Measurements from ENCODE around the gene P2RX1.
"Not testable (repeated sequence)": the region's sequence is repeated elsewhere in the genome, so short reads cannot be mapped to it uniquely, and the experiment has no call there.

The P2RX1 gene

GRCh38 chr17:3952186-3952585, 35.9 kb upstream of the P2RX1 start:
- no peak for DNase-seq (ENCODE audit: low read depth in 3 of 3, low spot score in 1 of 3)

GRCh38 chr17:3951420-3951819, 35.2 kb upstream of the P2RX1 start:
- DNase-seq (ENCODE audit: low read depth in 3 of 3, low spot score in 1 of 3): no peak

GRCh38 chr17:3951003-3951402, 34.7 kb upstream of the P2RX1 start:
- no peak for DNase-seq (ENCODE audit: low read depth in 3 of 3, low spot score in 1 of 3)

- DNase-seq (ENCODE audit: low read depth in 3 of 3, low spot score in 1 of 3): no peak
These were observed 34.3 kb upstream of the P2RX1 start for GRCh38 chr17:3950584-3950983.

- no peak for DNase-seq (ENCODE audit: low read depth in 3 of 3, low spot score in 1 of 3)
These were observed 33.2 kb upstream of the P2RX1 start for GRCh38 chr17:3949418-3949817.

GRCh38 chr17:3948551-3948950, 32.3 kb upstream of the P2RX1 start:
- DNase-seq (ENCODE audit: low read depth in 3 of 3, low spot score in 1 of 3): not testable (repeated sequence)

- no peak for DNase-seq (ENCODE audit: low read depth in 3 of 3, low spot score in 1 of 3)
These were observed 31.1 kb upstream of the P2RX1 start for GRCh38 chr17:3947318-3947810.

GRCh38 chr17:3946711-3947235, 30.5 kb upstream of the P2RX1 start:
- DNase-seq (ENCODE audit: low read depth in 3 of 3, low spot score in 1 of 3): no peak

- DNase-seq (ENCODE audit: low read depth in 3 of 3, low spot score in 1 of 3): peak in 1 of 3 donors; percentile 39
These were observed 28.5 kb upstream of the P2RX1 start for GRCh38 chr17:3944485-3945388.

- no peak for DNase-seq (ENCODE audit: low read depth in 3 of 3, low spot score in 1 of 3)
These were observed 27.1 kb upstream of the P2RX1 start for GRCh38 chr17:3943240-3943891.

GRCh38 chr17:3940965-3941698, 24.9 kb upstream of the P2RX1 start:
- DNase-seq (ENCODE audit: low read depth in 3 of 3, low spot score in 1 of 3): no peak

- no peak for DNase-seq (ENCODE audit: low read depth in 3 of 3, low spot score in 1 of 3)
These were observed 21.1 kb upstream of the P2RX1 start for GRCh38 chr17:3937359-3937758.

- no peak for DNase-seq (ENCODE audit: low read depth in 3 of 3, low spot score in 1 of 3)
These were observed 19.6 kb upstream of the P2RX1 start for GRCh38 chr17:3935825-3936355.

GRCh38 chr17:3935140-3935542, 18.9 kb upstream of the P2RX1 start:
- DNase-seq (ENCODE audit: low read depth in 3 of 3, low spot score in 1 of 3): no peak

GRCh38 chr17:3929764-3930163, 13.5 kb upstream of the P2RX1 start:
- DNase-seq (ENCODE audit: low read depth in 3 of 3, low spot score in 1 of 3): no peak

GRCh38 chr17:3929181-3929580, 12.9 kb upstream of the P2RX1 start:
- no peak for DNase-seq (ENCODE audit: low read depth in 3 of 3, low spot score in 1 of 3)

- DNase-seq (ENCODE audit: low read depth in 3 of 3, low spot score in 1 of 3): no peak
These were observed 12.1 kb upstream of the P2RX1 start for GRCh38 chr17:3928406-3928805.

GRCh38 chr17:3927628-3928340, 11.5 kb upstream of the P2RX1 start:
- DNase-seq (ENCODE audit: low read depth in 3 of 3, low spot score in 1 of 3): no peak

- no peak for DNase-seq (ENCODE audit: low read depth in 3 of 3, low spot score in 1 of 3)
These were observed 10.8 kb upstream of the P2RX1 start for GRCh38 chr17:3926860-3927627.
